Smooth muscle cell (in vitro differentiated cells): ENCODE data around the gene PRDM16. TPM values are rescaled to one million over a fixed set of nuclear protein-coding genes. Genes with fewer than 3 reads are reported as not detected.

Experiments used
- DNase-seq: peaks from one replicate; lab custom pipeline; 2025; ENCODE audit not compliant: unreplicated experiment; lab: John Stamatoyannopoulos, UW
- H2AFZ ChIP-seq: fragments of 200-600 bp; sonication (generic); 2 replicates; pipeline ENCODE4 v1.6.0; 2016; ENCODE audit warnings: antibody characterized with exemption, low read depth, mild to moderate bottlenecking
- H3F3A ChIP-seq: fragments of 200-600 bp; sonication (generic); 2 replicates; pipeline ENCODE4 v1.6.0; 2017; ENCODE audit warnings: antibody characterized with exemption, low read depth
- H3K27ac ChIP-seq: fragments of 200-600 bp; sonication (generic); 2 replicates; pipeline ENCODE4 v1.5.1; 2016; ENCODE audit warnings: low read depth, mild to moderate bottlenecking
- H3K27me3 ChIP-seq: fragments of 200-600 bp; sonication (generic); 2 replicates; pipeline ENCODE4 v1.6.1; 2016; ENCODE audit warnings: low read depth, mild to moderate bottlenecking
- H3K36me3 ChIP-seq: fragments of 200-600 bp; sonication (generic); 2 replicates; pipeline ENCODE4 v1.5.1; 2016; ENCODE audit warnings: low read depth
- H3K4me1 ChIP-seq: fragments of 200-600 bp; sonication (generic); 2 replicates; pipeline ENCODE4 v1.5.1; 2016; ENCODE audit warnings: low read depth
- H3K4me2 ChIP-seq: fragments of 200-600 bp; sonication (generic); 2 replicates; pipeline ENCODE4 v1.6.0; 2016; ENCODE audit warnings: mild to moderate bottlenecking
- H3K4me3 ChIP-seq: fragments of 200-600 bp; sonication (generic); 2 replicates; pipeline ENCODE4 v1.5.1; 2016; ENCODE audit warnings: mild to moderate bottlenecking
- H3K79me2 ChIP-seq: fragments of 200-600 bp; sonication (generic); 2 replicates; pipeline ENCODE4 v1.6.0; 2016; ENCODE audit warnings: low read depth, mild to moderate bottlenecking
- H3K9ac ChIP-seq: fragments of 200-600 bp; sonication (generic); 2 replicates; pipeline ENCODE4 v1.6.0; 2016; ENCODE audit warnings: low read depth
- H3K9me3 ChIP-seq: fragments of 200-600 bp; sonication (generic); replicated peaks from 2 replicates; pipeline ENCODE4 v1.5.1; 2016; ENCODE audit warnings: low read depth
- H4K20me1 ChIP-seq: fragments of 200-600 bp; sonication (generic); 2 replicates; pipeline ENCODE4 v1.6.0; 2016; ENCODE audit warnings: low read depth
- CTCF ChIP-seq: fragments of 200-600 bp; sonication (generic); IDR thresholded peaks from 2 replicates; pipeline ENCODE4 v1.5.1; 2017; ENCODE audit warnings: borderline replicate concordance, mild to moderate bottlenecking, antibody characterized with exemption; ENCODE audit not compliant: insufficient read depth, poor library complexity, severe bottlenecking
- WGBS: methylation state at CpG from one replicate; pipeline ENCODE4 v1.1.7; 2016; ENCODE audit warnings: low lambda C conversion rate; 5-methylcytosine and 5-hydroxymethylcytosine counted together
- polyA plus RNA-seq: library from polyadenylated mRNA; unstranded; fragments of >200 nt; fragmentation: Nextera tagmentation; extraction: Ambion mirVana; gene quantifications from 2 replicates; pipeline ENCODE4 v1.2.1, GENCODE V29; 2016
- total RNA-seq: library from RNA; depleted of rRNA; stranded (reverse); fragments of >200 nt; gene quantifications from 2 replicates; pipeline ENCODE4 v1.2.3, GENCODE V29; 2014

The PRDM16 gene
- total and polyA plus RNA-seq, 2 experiments from 2014 or later: 0.72 to 1.3 TPM

GRCh38 chr1:3329640-3330281 is 260.8 kb downstream of the PRDM16 start:
- Histone ChIP-seq H3K79me2 (no peaks in the 10 kb centered on the region), H3K27me3 (no peaks in the 10 kb centered on the region), H3K9me3 (no peaks in the 10 kb centered on the region), H3K9ac (no peak overlapping the region), H3K4me1 (peaks cover 8% of the 10 kb centered on the region), H3K4me2 (no peak overlapping the region), H3F3A (no peaks in the 10 kb centered on the region), H2AFZ (no peak overlapping the region), H3K27ac (no peak overlapping the region), H4K20me1 (no peaks in the 10 kb centered on the region), H3K36me3 (no peaks in the 10 kb centered on the region), H3K4me3 (no peak overlapping the region)
- no peak for TF ChIP-seq CTCF
- no peak for DNase-seq
- 86% methylated on average over 12 of the region's 12 CpGs for WGBS

- Histone ChIP-seq H3K4me3 (no peak overlapping the region), H3K79me2 (no peaks in the 10 kb centered on the region), H2AFZ (no peak overlapping the region), H3K27ac (no peak overlapping the region), H4K20me1 (no peaks in the 10 kb centered on the region), H3F3A (no peaks in the 10 kb centered on the region), H3K9ac (no peak overlapping the region), H3K36me3 (no peaks in the 10 kb centered on the region), H3K4me2 (no peak overlapping the region), H3K27me3 (no peaks in the 10 kb centered on the region), H3K9me3 (no peaks in the 10 kb centered on the region), H3K4me1 (peaks cover 8% of the 10 kb centered on the region)
- DNase-seq: no peak
- WGBS: 62% methylated on average over 11 of the region's 11 CpGs
- no peak for TF ChIP-seq CTCF
Measured at GRCh38 chr1:3330771-3331245, 261.8 kb downstream of the PRDM16 start.

- peaks cover 8% of the 10 kb centered on the region for H3K4me1 ChIP-seq
- no peaks in the 10 kb centered on the region for H4K20me1 ChIP-seq
- H3K27me3 ChIP-seq: no peaks in the 10 kb centered on the region
- no peak for TF ChIP-seq CTCF
- 89% methylated on average over 14 of the region's 14 CpGs for WGBS
- no peak overlapping the region for H3K27ac ChIP-seq
- H3K9ac ChIP-seq: no peak overlapping the region
- no peak overlapping the region for H3K4me2 ChIP-seq
- no peak overlapping the region for H3K4me3 ChIP-seq
- no peaks in the 10 kb centered on the region for H3K79me2 ChIP-seq
- H3F3A ChIP-seq: no peaks in the 10 kb centered on the region
- DNase-seq: no peak
- H3K9me3 ChIP-seq: no peaks in the 10 kb centered on the region
- no peak overlapping the region for H2AFZ ChIP-seq
- no peaks in the 10 kb centered on the region for H3K36me3 ChIP-seq
Measured at GRCh38 chr1:3331564-3331963, 262.6 kb downstream of the PRDM16 start.

GRCh38 chr1:3332043-3332442 is 263.0 kb downstream of the PRDM16 start:
- no peak overlapping the region for H3K9ac ChIP-seq
- 95% methylated on average over 18 of the region's 18 CpGs for WGBS

More at GRCh38 chr1:3332043-3332442, 263.0 kb downstream of the PRDM16 start:
- no peak overlapping the region for H3K27ac ChIP-seq
- H3K4me1 ChIP-seq: peaks cover 8% of the 10 kb centered on the region
- no peaks in the 10 kb centered on the region for H3K36me3 ChIP-seq
- H3F3A ChIP-seq: no peaks in the 10 kb centered on the region
- H3K9me3 ChIP-seq: no peaks in the 10 kb centered on the region
- no peak for TF ChIP-seq CTCF
- no peak for DNase-seq
- H2AFZ ChIP-seq: no peak overlapping the region
- H3K27me3 ChIP-seq: no peaks in the 10 kb centered on the region
- no peaks in the 10 kb centered on the region for H4K20me1 ChIP-seq
- H3K4me3 ChIP-seq: no peak overlapping the region
- no peaks in the 10 kb centered on the region for H3K79me2 ChIP-seq
- H3K4me2 ChIP-seq: no peak overlapping the region
